Middle frontal gyrus (tissue), 1 donor: Measurements from ENCODE around the gene SNORC.

Source experiments
- DNase-seq: peaks from one replicate; pipeline ENCODE4 v3.0.0-alpha.2; 2015; ENCODE audit warnings: low spot score; ENCODE audit errors: extremely low spot score

The SNORC gene

DNA sequence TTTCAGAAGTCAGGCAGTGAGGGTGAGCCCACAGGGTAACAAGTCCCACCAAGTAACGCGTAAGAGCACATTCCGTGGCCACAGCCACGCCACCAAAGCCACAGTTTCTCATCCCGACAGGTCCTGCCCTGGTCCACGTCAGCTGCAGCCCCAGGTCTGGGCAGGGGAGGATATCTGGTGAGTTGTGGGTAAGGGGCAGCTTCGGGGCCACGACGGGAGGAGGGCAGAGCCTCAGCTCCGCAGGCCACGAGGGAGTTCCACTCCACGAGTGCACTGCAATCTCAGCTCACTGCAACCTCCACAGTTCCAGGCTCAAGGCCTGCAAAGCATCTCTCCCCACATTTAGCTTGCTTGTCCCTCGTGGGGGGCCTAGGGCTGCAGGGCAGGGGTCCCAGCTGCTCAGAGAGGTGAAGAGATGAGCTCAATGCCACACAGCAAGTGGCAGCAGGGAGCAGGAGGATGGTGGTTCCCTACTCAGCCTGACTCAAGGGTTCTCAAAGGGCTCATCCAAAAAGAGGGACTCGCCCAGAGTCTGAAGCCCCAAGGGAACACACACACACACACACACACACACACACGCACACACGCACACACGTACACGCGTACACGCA is 12.5 kb downstream of the SNORC start:
- DNase-seq, result no peak

DNA sequence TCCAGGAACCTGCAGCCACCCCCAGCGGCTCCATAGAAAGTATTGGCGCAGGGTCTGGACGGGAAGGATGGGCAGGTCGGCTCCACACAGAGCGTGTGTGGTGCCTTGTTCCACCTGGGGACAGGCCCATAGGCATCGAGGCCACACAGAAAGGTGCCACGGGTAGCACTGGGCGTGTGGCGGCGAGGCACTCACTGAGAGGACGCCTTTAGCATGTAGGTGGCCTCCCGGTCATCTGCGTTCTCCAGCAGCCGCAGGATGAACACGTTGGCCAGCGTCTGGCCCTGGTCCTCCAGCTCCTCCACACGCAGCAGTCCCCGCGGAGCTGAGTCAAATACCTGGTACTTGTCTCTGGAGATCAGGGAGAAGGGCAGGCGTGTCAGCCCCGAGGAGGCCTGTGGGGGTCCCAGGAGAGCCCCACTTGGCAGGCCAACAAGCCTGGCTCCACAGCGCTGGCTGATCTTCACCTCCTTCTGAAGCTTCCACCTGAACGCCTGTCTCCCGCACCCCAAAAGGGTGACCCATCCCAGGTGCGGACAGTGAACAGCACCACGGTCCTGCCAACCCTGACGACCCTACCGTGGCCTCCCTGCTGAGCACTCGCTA is 13.2 kb downstream of the SNORC start:
- DNase-seq, result no peak

DNA sequence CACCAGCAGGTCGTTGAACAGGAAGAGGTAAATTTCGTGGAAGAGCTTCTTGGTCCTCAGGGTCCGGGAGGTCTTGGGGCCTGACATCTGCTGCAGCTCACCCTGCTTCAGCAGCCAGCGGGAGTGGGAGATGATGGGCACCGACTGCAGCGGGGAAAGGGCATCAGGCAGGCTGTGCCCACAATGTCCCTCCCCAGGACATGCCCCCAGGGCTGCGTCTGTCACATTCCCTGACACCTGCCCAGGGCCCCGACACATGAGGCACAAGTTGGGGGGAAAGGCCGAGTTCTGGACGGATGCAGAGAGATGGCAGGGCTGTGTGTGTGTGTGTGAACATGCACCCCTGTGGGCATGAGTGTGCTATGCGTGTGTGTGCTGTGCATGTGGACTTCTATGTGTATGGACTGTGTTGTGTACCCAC is 13.9 kb downstream of the SNORC start:
- DNase-seq, result no peak

DNA sequence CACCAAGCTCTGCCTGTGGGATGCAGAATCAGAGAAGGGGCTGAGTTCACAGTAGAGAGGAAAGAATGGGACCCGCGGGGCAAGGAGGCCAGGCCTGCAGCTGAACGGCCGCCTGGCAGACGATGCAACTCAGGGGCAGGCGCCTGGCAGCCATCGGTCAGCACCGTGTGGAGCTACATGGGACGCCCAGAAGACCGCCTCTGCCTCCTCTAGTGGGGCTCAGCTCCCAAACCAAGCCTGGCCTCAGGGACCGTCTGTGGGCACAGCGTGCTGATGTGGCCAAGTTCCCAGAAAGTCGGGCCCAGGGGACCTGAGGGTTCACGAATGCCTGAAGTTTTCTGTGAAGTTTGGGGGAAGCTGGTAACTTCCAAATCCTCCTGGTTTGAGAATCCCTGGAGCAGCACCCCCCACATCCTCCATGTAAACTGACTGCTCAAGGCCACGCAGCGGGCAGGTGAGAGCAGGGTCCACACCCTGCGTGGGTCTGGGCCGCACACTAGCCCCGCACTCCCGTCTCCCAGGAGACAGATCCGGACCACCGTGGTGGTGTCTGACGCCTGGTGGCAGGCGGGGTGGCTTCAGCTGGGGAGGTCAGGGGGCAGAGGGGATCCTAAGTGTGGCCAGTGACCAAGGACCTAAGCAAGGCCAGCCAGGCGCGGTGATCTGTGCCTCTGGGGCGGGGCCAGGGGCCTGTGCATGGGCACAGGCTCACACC is 14.6 kb downstream of the SNORC start:
- DNase-seq, result no peak

DNA sequence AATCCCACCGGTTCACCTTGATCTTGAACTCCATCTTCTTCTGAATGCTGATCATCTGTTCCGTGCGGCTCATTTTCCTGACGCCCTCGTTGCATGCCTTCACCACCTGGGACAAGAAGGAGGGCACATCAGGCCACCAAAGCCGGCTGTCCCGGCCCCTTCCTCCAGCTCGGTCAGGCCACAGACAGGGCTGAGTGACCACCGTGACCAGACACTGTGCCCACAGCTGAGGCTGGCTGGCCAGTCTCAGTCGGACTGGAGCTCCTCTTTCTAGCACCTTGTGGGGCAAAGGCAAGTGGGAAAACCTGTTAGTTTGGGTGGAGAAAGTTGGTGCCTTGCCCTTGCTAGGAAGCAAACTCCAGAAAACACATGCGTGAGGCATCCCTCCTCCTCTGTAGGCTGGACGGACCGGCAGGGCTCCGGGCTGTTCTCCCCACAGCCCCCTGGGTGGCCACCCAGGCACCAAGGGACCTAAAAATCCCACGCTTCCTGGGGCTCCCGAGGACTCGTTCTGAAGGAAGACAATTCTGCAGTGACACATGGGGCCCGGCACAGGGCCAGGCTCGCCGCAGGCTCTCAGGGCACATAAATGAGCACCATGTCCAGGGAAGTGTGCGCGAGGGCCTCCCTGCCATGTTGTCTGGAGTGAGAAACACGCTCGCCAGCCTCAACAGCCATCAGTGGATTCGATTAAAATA is 15.3 kb downstream of the SNORC start:
- DNase-seq, result no peak

DNA sequence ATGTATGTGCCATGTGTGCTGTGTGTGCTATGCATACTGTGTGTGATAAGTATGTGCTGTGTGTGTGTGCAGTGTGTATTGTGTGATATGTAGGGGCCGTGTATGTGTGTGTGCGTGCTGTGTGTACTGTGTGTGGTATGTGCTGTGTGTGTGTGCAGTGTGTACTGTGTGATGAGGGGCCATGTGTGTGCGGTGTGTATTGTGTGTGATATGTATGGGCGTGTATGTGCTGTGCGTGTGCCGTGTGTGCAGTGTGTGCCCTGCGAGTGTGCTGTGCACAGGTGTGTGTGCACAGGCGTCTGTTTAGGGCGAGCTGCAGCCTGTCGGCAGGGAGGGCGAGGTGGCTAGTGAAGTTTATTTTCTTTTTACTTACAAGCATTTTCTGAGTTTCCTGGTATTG is 16.1 kb downstream of the SNORC start:
- DNase-seq, result no peak

DNA sequence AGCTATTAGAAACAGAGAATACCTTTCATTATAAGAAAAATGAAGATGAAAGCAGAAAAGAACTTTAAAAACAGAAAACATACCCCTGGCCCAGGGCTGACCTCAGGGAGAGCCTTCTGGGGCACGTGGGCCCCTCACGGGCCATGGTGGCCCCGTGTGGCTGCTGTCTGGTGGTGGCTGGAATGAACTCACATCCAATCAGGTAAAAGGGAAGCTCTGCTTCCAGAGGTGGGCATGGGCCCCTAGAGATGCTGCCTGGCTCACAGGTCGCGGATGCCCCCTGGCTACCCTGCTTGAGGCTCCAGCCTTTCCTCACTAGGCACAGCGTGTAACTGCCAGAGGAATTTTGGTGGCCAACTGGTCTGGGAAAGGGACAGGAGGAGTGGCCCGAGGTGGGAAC is 16.6 kb downstream of the SNORC start:
- no peak for DNase-seq

DNA sequence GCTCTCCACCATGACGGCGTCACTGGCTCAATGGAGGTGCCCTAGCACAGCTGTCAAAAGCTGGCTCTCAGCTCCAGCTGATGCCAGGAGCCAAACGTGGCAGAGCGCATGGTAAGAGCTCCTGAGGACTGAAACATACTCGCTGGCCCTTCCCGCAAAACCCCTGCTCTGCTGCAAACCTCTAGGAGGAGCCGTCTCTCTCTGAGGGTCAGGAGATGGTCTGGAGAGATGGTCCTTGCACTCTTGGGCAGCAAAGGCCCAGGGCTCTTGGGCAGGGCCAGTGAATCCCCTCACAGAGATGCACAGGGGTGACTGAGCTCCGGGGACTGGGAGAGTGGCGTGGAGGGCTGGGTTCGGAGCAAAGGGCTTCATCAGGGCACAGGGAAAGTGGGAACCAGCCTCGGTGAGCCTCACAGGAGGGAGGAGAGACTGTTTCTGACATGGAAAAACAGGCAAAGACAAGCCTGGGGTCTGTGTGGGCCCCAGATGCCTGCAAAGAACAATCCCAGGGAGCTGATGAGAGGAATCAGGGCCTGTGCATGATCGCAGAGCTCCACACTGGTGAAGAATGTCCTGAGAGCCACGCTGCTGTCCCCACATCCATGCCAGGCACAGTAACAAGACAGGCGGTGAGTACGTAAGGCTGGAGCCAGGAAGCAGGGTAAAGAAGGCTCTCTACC is 17.2 kb downstream of the SNORC start:
- no peak for DNase-seq

DNA sequence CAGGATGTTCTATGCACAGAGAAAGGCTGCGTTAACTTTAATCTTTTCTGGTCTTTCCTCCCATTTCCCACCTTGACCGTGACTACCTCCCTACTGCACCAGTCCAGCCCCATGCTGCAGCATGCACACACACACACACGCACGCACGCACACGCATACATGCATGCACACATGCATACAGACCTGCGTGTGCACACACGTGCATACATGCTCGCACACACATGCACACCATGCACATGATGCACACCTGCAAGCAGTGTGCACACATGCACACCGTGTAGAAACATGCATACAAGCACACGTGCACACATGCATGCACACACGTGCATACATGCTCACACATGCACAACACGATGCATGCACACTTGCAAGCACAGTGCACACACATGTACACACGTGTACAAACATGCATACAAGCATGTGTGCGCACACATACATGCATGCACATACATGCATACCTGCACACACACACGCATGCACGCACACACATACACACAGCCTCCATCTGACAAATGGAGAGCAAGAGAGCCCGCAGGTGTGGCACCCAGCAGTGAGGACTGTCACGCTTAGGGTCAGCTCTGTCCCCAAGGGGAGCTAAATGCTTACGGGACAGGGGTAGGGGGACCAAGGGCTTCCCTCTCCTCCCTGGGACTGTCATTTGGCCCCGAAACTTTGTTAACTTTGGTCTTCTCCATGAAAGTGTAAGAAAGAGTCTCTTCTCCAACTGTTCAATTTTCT is 18.2 kb downstream of the SNORC start:
- no peak for DNase-seq

DNA sequence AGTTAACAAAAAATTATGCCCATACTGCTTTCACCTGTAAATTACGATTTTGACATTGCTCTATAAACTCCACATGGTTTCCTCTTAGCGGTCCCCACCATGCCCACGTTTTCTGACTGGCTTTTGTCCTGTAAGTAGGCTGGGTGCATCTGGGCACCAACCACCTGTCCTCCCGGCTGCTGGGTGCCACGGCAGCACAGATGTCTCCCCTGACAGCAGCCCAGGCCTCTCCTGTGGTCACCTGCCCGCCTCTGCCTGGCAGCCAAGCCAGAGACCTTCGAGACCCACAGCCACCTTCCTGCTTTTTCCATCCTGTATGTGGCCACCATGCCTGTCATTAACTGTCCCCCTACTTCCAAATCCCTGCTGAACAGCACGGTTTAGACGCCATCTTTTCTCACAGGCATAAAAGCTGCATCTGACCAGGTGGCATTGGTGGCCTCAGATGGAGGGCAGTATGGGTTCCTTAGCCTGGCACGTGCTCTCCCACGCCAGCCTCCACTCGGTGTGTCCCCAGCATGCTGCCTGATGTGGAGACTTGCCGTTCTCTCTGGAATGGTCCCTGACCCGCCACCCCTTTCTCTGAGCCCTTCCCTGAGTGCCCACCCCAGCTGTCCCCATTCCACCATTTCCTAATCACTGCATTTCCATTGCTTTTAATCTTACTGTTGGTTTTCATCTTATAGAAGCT is 18.9 kb downstream of the SNORC start:
- no peak for DNase-seq

DNA sequence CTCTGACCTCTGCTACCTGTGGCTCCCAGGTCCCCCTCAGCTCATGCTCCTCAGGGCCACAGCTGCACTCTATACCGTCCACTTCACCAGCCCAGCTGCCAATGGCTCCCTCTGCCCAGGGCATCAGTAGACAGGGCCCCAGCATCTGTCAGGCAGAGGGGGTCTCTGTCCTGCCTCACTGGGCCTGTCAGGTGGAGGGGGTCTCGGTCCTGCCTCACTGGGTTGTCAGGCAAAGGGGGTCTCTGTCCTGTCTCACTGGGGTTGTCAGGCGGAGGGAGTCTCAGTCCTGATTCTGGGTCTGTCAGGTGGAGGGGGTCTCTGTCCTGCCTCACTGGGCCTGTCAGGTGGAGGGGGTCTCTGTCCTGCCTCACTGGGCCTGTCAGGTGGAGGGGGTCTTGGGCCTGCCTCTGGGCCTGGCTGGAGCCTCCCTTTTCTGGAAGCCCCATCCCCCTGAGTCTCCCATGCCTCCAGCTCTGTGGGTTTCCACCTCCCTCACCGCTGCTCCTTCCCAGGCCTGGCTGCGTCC is 19.9 kb downstream of the SNORC start:
- no peak for DNase-seq

DNA sequence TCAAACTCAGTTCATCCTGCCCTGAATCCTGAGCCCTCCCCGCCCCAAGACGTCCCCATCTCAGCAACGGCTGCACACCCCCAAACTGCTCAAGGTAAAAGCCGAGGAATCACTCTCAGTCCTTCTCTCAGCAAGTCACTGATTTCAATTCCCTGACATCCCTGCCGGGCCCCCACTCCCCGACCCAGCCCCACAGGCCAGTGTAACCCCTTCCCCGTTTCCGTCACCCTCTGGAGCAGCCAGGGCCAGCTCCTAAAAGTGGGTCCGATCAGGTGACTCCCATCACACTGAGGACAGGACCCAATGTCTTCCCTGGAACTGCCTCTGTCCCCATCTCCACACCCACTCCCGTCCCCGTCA is 20.5 kb downstream of the SNORC start:
- DNase-seq, result no peak

DNA sequence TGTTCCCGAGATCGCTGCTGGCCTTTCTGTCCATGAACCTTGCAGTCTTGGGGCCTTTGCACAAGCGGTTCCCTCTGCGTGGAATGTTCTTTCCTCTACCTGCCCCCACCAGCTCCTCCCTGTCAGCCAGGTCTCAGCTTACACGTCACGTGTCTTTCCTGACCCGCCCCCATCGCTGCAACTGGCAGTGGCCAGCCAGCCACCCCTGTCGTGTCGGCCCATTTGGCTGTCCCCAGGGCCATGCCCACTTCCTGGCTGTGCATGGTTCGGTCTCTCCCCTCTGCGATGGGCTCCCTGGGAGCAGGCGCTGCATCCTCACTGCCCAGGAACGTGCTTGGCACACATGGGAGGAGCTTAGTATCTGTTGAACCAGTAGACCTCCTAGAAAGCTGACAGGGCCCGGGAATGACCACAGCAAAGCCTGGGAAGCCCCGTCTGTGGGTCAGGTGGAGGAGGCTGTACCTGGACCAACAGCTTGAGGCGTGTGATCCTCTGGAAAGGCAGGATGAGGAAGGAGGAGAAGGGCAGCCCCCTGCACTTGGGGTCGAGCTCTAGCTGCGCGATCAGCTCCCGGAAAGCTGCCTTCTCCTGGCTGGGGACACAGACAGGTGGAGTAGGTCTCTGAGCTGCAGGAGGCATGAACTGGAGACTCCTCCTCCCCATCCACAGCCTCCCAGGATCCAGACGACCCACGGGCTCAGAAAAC is 21.0 kb downstream of the SNORC start:
- no peak for DNase-seq

DNA sequence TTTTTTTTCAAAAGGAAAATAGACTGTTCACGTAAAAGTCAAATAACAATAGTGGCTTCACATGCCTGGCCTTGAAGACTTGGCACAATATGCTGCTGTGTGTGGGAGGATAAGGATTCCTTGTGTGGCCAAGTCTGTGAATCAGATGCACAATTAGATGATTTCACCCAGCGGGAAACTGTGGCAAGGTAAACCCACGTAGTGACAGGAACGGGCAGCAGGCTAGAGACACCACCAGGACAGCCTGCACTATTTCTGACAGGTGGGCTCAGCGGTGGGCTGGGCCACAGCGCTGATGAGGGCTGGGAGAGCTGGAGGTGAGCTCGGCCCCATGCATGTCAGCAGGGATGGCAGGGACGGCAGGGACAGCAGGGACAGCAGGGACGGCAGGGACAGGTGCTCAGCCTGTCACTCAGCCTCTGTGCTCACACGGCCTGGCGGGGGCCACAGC is 21.6 kb downstream of the SNORC start:
- DNase-seq, result peak; percentile 42

DNA sequence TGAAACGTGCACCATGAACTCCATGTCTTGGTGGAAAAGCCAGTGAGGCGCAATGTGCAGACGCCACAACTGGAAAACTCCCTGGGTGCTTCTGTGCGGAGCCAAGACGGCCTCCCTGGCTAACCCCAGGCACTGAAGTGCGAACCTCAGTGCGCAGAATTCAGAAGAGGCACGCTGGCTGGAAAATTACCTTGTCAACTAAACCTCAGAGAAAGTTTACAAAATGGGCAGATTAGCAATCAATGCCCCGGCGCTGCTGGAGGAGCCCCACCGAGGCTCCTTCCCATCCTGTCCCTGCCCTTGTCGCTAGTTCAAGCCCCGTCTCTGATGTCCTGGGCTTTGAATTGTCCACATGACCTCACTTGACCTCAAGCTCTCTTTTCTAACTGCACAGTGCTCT is 22.2 kb downstream of the SNORC start:
- no peak for DNase-seq

DNA sequence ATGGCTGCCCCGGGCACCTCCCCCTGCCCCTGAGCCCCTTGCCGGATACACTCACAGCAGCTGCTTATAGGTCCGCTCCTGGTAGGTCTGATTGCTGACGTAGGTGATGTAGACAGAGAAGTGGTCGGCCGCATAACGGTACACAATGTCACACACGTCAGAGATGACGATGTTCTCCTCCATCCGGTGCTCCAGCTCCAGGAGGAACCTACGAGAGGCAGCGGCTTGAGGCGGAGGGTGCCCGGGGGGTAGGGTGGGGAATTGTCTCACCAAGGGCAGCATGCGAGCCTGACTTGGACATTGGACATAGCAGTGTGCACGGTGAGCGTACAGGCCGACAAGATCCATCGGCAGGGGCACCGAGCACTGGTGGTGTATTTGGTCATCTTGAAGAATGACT is 22.8 kb downstream of the SNORC start:
- DNase-seq, result no peak

DNA sequence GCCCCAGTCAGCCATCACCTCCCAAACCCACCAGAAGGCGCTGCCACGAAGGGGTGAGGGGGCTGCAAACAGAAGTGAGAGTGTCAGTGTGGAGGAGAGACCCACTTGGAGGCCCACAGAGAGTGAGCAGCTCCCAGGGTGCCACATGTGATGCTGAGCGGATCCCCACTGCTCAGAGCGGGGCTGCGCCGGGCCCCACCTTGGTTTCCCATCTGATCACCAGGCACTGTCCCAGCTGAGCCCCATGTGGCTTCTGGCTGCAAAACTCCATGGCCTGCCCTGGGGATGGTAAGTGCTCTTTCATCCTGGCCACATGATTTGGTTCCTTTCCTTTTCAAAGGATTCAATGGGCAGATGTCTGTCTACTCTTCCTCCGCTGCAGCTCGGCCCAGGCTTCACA is 23.8 kb downstream of the SNORC start:
- no peak for DNase-seq

DNA sequence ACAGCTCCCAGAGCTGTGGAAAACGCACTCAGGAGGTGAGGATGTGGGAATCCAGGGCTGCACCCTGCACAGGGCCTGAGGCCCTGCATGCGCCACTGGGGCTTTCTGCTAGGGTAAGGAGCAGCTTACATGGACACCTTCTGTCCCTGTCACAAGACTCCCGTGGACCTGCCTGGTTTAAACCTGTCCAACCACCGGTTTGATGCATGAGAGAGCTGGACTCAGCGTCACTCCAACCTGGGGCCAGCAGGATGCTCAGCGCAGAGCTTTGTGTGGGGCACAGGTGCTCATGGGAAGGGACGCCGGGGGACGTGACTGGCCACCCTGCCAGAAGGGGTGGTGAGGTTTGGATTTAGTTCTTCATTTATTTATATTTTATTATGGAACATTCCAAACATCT is 24.2 kb downstream of the SNORC start:
- no peak for DNase-seq

DNA sequence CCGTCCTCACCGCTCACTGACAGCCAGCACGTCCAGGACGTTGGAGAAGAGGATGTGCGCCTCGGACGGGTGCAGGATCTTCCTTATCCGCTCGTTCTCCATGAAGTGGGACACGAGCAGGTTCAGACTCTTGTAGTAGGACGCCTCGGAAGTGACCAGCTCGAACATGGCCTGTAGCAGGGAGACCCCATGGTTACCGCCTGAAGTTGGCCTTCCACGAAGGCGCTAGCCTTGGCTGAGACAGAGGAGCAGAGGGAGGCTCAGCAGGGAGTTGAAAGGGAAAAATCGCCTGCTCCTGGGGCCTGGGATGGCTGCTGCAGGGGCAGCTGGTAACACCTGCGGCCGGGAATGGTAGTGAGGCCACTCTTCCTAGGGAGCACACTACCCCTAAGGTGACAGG is 24.7 kb downstream of the SNORC start:
- no peak for DNase-seq

DNA sequence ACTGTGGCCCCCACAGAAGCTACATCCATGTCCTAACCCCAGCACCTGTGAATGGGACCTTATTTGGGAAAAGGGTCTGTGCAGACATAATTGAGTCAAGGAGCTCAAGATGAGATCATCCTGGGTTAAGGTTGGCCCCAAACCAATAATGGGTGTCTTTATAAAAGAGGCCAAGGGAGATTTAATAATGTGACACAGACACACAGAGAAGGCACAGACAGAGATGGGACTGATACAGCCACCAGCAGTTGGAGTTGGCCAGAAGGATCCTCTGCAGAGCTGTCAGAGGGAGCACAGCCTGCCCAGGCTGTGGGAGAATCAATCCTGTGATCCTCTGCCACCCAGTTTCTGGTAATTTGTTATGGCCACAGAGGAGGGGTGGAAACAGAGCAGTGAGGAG is 26.0 kb downstream of the SNORC start:
- no peak for DNase-seq
